ENCODE data around the gene BRWD1. TPM values are rescaled to one million over a fixed set of nuclear protein-coding genes. Genes with fewer than 3 reads are reported as not detected.

BRWD1 gene
- total RNA-seq, 1 experiment from 2014 or later, result 31.2 TPM

- DNase-seq (ENCODE audit: low spot score), result no peak
These were observed 179.1 kb downstream of the BRWD1 start for GRCh38 chr21:39134288-39134810.

Other genes with a start within 250 kb of the BRWD1 start
- 204 and 213 TPM in 2 replicates for gene PSMG1, start 130.2 kb downstream of the BRWD1 start, total RNA-seq (2014; rRNA removed; shearing (Covaris generic))
- 543 and 644 TPM in 2 replicates for gene HMGN1, start 35.5 kb upstream of the BRWD1 start, total RNA-seq (2014; rRNA removed; shearing (Covaris generic))
- gene LCA5L, start 132.1 kb upstream of the BRWD1 start, total RNA-seq (2014; rRNA removed; shearing (Covaris generic)), result 1.4 TPM in 2 replicates
- 12.8 and 337 TPM in 2 replicates for gene SH3BGR, start 138.3 kb upstream of the BRWD1 start, total RNA-seq (2014; rRNA removed; shearing (Covaris generic))